Measurements from ENCODE around the gene RFTN1. TPM values are rescaled to one million over a fixed set of nuclear protein-coding genes. Genes with fewer than 3 reads are reported as not detected.

RFTN1 gene
- total and polyA plus RNA-seq, 2 donors (not counting 1 experiment from before 2014, with no cell fraction given) = 35.1 to 35.5 TPM

DNA sequence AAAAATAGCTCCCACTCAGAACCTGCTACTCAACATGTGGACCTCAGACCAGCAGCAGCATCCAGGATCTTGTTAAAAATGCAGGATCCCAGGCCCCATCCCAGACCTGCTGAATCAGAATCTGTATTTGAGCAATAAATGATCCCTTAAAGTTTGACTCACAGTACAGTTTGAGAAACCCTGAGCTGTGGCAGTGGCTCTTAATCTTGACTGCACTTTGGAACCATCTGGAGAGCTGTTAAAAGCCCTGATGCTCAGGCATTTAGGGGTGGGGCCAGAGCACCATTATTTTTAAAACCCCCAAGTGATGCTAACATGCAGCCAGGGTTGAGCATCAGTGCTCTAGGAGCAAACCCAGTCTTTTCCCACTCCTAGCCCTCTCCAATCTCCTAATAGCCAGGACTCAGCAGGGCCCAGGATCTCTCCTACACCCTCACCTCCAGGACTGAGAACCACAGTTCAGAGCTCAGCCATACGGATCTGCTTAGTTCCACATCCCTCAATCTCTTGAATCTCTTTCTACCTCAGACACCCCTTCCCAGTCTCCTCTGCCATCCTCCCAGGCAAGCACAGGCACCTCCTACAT, 10.2 kb downstream of the RFTN1 start:
- Histone ChIP-seq H2AFZ (ENCODE audit: low read length) (no peak overlapping the region), H3K27me3 (ENCODE audit: control insufficient read depth, insufficient read depth, low read length) (no peaks in the 10 kb centered on the region), H3K9me3 (ENCODE audit: control insufficient read depth, insufficient read depth, low read depth, low read length) (no peaks in the 10 kb centered on the region), H3K4me3 (replicated peaks in 1 of 4; ENCODE audit: control extremely low read depth in 1 of 4, insufficient read depth in 1 of 4, low read depth in 3 of 4, low read length in 4 of 4) (no peak overlapping the region), H3K79me2 (ENCODE audit: control insufficient read depth, insufficient read depth, low read length) (peaks cover 20% of the 10 kb centered on the region), H3K27ac (ENCODE audit: insufficient read depth, low read length) (no peak overlapping the region), H3K36me3 (ENCODE audit: control insufficient read depth, insufficient read depth, low read length) (peaks cover 3% of the 10 kb centered on the region), H3K4me1 (ENCODE audit: control insufficient read depth, extremely low read depth, insufficient read depth, low read length) (peaks cover 6% of the 10 kb centered on the region), H3K9ac (ENCODE audit: insufficient read depth, low read length) (no peak overlapping the region), H4K20me1 (ENCODE audit: control insufficient read depth, extremely low read depth, insufficient read depth, low read length) (no peaks in the 10 kb centered on the region), H3K4me2 (ENCODE audit: extremely low read depth, insufficient read depth, low read length) (no peak overlapping the region)
- TF ChIP-seq, protein P1, sequence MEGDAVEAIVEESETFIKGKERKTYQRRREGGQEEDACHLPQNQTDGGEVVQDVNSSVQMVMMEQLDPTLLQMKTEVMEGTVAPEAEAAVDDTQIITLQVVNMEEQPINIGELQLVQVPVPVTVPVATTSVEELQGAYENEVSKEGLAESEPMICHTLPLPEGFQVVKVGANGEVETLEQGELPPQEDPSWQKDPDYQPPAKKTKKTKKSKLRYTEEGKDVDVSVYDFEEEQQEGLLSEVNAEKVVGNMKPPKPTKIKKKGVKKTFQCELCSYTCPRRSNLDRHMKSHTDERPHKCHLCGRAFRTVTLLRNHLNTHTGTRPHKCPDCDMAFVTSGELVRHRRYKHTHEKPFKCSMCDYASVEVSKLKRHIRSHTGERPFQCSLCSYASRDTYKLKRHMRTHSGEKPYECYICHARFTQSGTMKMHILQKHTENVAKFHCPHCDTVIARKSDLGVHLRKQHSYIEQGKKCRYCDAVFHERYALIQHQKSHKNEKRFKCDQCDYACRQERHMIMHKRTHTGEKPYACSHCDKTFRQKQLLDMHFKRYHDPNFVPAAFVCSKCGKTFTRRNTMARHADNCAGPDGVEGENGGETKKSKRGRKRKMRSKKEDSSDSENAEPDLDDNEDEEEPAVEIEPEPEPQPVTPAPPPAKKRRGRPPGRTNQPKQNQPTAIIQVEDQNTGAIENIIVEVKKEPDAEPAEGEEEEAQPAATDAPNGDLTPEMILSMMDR (conservative IDR thresholded peaks at IDR 0.05 in 1 of 2, IDR thresholded peaks at IDR 0.05 in 1 of 2; ENCODE audit: low read depth in 1 of 2, low read length in 2 of 2) = no peak
- TF ChIP-seq EZH2 (IDR thresholded peaks at IDR 0.05; ENCODE audit: low read length, missing control alignments) = no peak
- DNase-seq (ENCODE audit: low read depth in 2 of 2) = no peak

DNA sequence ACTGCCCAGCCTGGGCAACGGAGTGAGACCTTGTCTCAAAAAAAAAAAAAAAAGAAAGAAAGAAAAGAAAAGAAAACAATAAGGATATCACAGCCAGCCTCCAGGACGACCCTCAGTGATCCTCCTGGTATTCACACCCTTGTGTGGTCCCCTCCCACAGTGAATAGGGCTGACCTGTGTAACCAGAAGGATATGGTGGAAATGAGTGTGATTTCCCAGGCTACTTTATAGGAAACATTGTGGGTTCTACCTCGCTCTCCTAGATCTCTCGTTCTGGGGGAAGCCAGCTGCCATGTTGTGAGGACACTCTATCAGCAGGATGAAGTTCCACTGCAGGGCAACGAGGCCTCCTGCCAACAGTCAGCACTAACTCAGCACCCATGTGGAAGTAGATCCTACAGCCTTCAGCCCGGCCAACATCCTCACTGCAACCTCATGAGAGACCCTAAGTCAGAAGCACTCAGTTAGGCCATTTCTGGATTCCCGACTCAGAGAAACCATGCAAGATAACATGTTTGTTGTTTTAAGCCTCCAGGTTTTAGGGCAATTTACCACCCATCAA, 11.1 kb downstream of the RFTN1 start:
- no peak overlapping the region for H3K27ac ChIP-seq (ENCODE audit: insufficient read depth, low read length)
- no peaks in the 10 kb centered on the region for H4K20me1 ChIP-seq (ENCODE audit: control insufficient read depth, extremely low read depth, insufficient read depth, low read length)
- no peaks in the 10 kb centered on the region for H3K9me3 ChIP-seq (ENCODE audit: control insufficient read depth, insufficient read depth, low read depth, low read length)
- no peak for DNase-seq (ENCODE audit: low read depth in 2 of 2)
- H3K4me3 ChIP-seq (replicated peaks in 1 of 4; ENCODE audit: control extremely low read depth in 1 of 4, insufficient read depth in 1 of 4, low read depth in 3 of 4, low read length in 4 of 4) = no peak overlapping the region
- no peak overlapping the region for H3K4me2 ChIP-seq (ENCODE audit: extremely low read depth, insufficient read depth, low read length)
- H3K4me1 ChIP-seq (ENCODE audit: control insufficient read depth, extremely low read depth, insufficient read depth, low read length) = peaks cover under 1% of the 10 kb centered on the region
- H3K36me3 ChIP-seq (ENCODE audit: control insufficient read depth, insufficient read depth, low read length) = peaks cover 3% of the 10 kb centered on the region
- H3K27me3 ChIP-seq (ENCODE audit: control insufficient read depth, insufficient read depth, low read length) = no peaks in the 10 kb centered on the region
- peaks cover 11% of the 10 kb centered on the region for H3K79me2 ChIP-seq (ENCODE audit: control insufficient read depth, insufficient read depth, low read length)
- H2AFZ ChIP-seq (ENCODE audit: low read length) = no peak overlapping the region
- no peak overlapping the region for H3K9ac ChIP-seq (ENCODE audit: insufficient read depth, low read length)
- TF ChIP-seq, protein P1 (conservative IDR thresholded peaks at IDR 0.05 in 1 of 2, IDR thresholded peaks at IDR 0.05 in 1 of 2; ENCODE audit: low read depth in 1 of 2, low read length in 2 of 2) = no peak
- no peak for TF ChIP-seq EZH2 (IDR thresholded peaks at IDR 0.05; ENCODE audit: low read length, missing control alignments)

GRCh38 chr3:16501376-16501775, 12.1 kb downstream of the RFTN1 start:
- Histone ChIP-seq H4K20me1 (ENCODE audit: control insufficient read depth, extremely low read depth, insufficient read depth, low read length) (no peaks in the 10 kb centered on the region), H3K9me3 (ENCODE audit: control insufficient read depth, insufficient read depth, low read depth, low read length) (no peaks in the 10 kb centered on the region), H3K79me2 (ENCODE audit: control insufficient read depth, insufficient read depth, low read length) (peaks cover 4% of the 10 kb centered on the region), H3K27ac (ENCODE audit: insufficient read depth, low read length) (no peak overlapping the region), H3K36me3 (ENCODE audit: control insufficient read depth, insufficient read depth, low read length) (peaks cover 3% of the 10 kb centered on the region), H3K4me2 (ENCODE audit: extremely low read depth, insufficient read depth, low read length) (no peak overlapping the region), H2AFZ (ENCODE audit: low read length) (no peak overlapping the region), H3K9ac (ENCODE audit: insufficient read depth, low read length) (no peak overlapping the region), H3K4me1 (ENCODE audit: control insufficient read depth, extremely low read depth, insufficient read depth, low read length) (no peaks in the 10 kb centered on the region), H3K4me3 (replicated peaks in 1 of 4; ENCODE audit: control extremely low read depth in 1 of 4, insufficient read depth in 1 of 4, low read depth in 3 of 4, low read length in 4 of 4) (no peak overlapping the region), H3K27me3 (ENCODE audit: control insufficient read depth, insufficient read depth, low read length) (no peaks in the 10 kb centered on the region)
- TF ChIP-seq, protein P1 (conservative IDR thresholded peaks at IDR 0.05 in 1 of 2, IDR thresholded peaks at IDR 0.05 in 1 of 2; ENCODE audit: low read depth in 1 of 2, low read length in 2 of 2) = no peak
- no peak for TF ChIP-seq EZH2 (IDR thresholded peaks at IDR 0.05; ENCODE audit: low read length, missing control alignments)
- DNase-seq (ENCODE audit: low read depth in 2 of 2) = no peak
